Measurements from ENCODE around the gene MYO5A. TPM values are rescaled to one million over a fixed set of nuclear protein-coding genes. Genes with fewer than 3 reads are reported as not detected.
"Not testable (repeated sequence)": the region's sequence is repeated elsewhere in the genome, so short reads cannot be mapped to it uniquely, and the experiment has no call there.

Gene MYO5A
- total RNA-seq, 1 donor from 2014 or later: 19.8 TPM

- H3K27me3 Mint-ChIP-seq: no peaks in the 10 kb centered on the region
- H3K36me3 Mint-ChIP-seq (ENCODE audit: low read depth): peaks cover 31% of the 10 kb centered on the region
- intact Hi-C loops (cut with micrococcal nuclease): loop anchor here (1.0 to 10.0 kb wide), 8 partner anchors 29 to 1791 kb away; partner anchors contain the start of genes ATOSA and SPPL2A
- H3K4me1 Mint-ChIP-seq: peaks cover 54% of the 10 kb centered on the region
- H3K27ac Mint-ChIP-seq: peak overlapping the region; percentile 86
- peak; percentile 85 for DNase-seq
- no peaks in the 10 kb centered on the region for H3K9me3 Mint-ChIP-seq
- peak overlapping the region; percentile 36 for H3K4me3 Mint-ChIP-seq
These were observed 29.5 kb upstream of the MYO5A start for GRCh38 chr15:52558196-52558595.

DNA sequence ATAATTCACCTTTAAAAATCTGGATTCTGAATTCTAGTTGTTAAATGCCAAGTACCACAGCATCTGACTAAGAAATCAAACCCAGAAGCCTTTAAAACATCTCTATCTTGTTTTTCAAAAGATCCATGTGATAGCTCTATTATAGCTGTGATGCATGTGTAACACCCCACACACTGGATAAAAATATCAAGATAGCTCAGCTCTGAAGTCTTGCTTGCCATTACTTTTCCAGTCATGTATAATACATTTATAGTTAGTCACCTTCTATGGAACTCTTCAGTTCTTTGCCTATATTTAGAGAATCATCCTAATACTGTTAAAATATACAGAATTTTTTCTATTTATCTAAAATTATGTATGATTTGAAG is 28.6 kb upstream of the MYO5A start:
- Mint-ChIP-seq H3K4me1 (peaks cover 48% of the 10 kb centered on the region), H3K9me3 (no peaks in the 10 kb centered on the region), H3K27ac (no peak overlapping the region), H3K27me3 (no peaks in the 10 kb centered on the region), H3K36me3 (ENCODE audit: low read depth) (peaks cover 29% of the 10 kb centered on the region), H3K4me3 (no peak overlapping the region)
- intact Hi-C loops (cut with micrococcal nuclease): loop anchor here (5.0 to 10.0 kb wide), 3 partner anchors 175 to 1790 kb away; partner anchors contain the start of gene SPPL2A
- no peak for DNase-seq

- Mint-ChIP-seq H3K27me3 (no peaks in the 10 kb centered on the region), H3K27ac (no peak overlapping the region), H3K4me1 (peaks cover 46% of the 10 kb centered on the region), H3K36me3 (ENCODE audit: low read depth) (peaks cover 32% of the 10 kb centered on the region), H3K4me3 (no peak overlapping the region), H3K9me3 (no peaks in the 10 kb centered on the region)
- intact Hi-C loops (cut with micrococcal nuclease): loop anchor here (5.0 to 10.0 kb wide), 3 partner anchors 174 to 1789 kb away; partner anchors contain the start of gene SPPL2A
- DNase-seq: peak; percentile 29
These were observed 28.0 kb upstream of the MYO5A start for GRCh38 chr15:52556524-52557273.

- Mint-ChIP-seq H3K27ac (no peak overlapping the region), H3K4me1 (peaks cover 16% of the 10 kb centered on the region), H3K9me3 (no peaks in the 10 kb centered on the region), H3K27me3 (no peaks in the 10 kb centered on the region), H3K4me3 (no peak overlapping the region), H3K36me3 (ENCODE audit: low read depth) (peaks cover 50% of the 10 kb centered on the region)
- intact Hi-C loops (cut with micrococcal nuclease): loop anchor here (10.0 kb wide), 1 partner anchor 182 kb away; no protein-coding TSS in a partner anchor
- no peak for DNase-seq
These were observed 23.6 kb upstream of the MYO5A start for GRCh38 chr15:52552303-52552702.

GRCh38 chr15:52551762-52552161 is 23.1 kb upstream of the MYO5A start:
- H3K4me3 Mint-ChIP-seq: no peak overlapping the region
- no peaks in the 10 kb centered on the region for H3K27me3 Mint-ChIP-seq
- H3K4me1 Mint-ChIP-seq: peaks cover 13% of the 10 kb centered on the region
- intact Hi-C loops (cut with micrococcal nuclease): loop anchor here (10.0 kb wide), 1 partner anchor 183 kb away; no protein-coding TSS in a partner anchor
- no peaks in the 10 kb centered on the region for H3K9me3 Mint-ChIP-seq
- DNase-seq: no peak
- H3K27ac Mint-ChIP-seq: no peak overlapping the region
- H3K36me3 Mint-ChIP-seq (ENCODE audit: low read depth): peaks cover 53% of the 10 kb centered on the region

- intact Hi-C loops (cut with micrococcal nuclease): loop anchor here (10.0 kb wide), 1 partner anchor 184 kb away; no protein-coding TSS in a partner anchor
- Mint-ChIP-seq H3K36me3 (ENCODE audit: low read depth) (peaks cover 54% of the 10 kb centered on the region), H3K4me1 (peaks cover 11% of the 10 kb centered on the region)
- DNase-seq, H3K4me3 Mint-ChIP-seq, H3K9me3 Mint-ChIP-seq, H3K27me3 Mint-ChIP-seq, H3K27ac Mint-ChIP-seq: not testable (repeated sequence)
These were observed 22.5 kb upstream of the MYO5A start for GRCh38 chr15:52551186-52551585.

DNA sequence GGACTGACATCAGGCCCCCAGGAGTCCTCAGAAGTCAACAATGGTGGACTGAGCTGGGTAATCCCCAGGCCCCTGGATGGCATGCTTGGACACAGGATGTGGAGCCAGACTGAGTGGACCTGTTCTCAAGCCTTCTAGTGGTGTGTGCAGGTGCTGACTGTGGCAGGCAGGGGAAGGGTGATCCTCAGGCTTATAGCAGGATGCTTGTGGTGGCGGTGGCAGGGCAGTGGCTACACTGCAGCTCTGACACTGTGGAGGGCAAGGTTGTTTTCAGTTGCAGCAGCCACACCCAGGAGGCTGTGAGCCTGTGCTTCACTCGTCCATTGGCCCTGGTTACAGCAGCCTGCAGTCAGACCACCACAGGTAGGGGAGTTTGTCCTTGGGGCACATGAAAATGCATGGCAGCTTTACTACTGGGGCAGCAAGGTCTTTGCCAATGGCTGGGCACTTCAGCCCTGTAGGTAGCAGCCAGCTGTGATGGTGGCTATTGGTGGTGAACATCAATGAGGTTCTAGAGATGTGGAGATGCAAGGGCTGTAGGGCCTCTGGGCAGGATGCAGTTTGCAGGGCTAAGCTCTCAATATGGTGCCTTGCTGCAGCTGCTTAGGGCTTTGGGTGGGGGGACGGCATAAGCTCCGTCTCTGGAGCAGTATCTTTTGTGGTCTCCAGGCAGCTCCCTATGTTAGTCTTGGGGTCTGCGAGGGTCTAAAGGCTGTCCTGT is 17.5 kb upstream of the MYO5A start:
- peaks cover 3% of the 10 kb centered on the region for H3K9me3 Mint-ChIP-seq
- H3K4me3 Mint-ChIP-seq: no peak overlapping the region
- no peak for DNase-seq
- no peak overlapping the region for H3K27ac Mint-ChIP-seq
- H3K27me3 Mint-ChIP-seq: peaks cover 3% of the 10 kb centered on the region
- H3K36me3 Mint-ChIP-seq (ENCODE audit: low read depth): peaks cover 45% of the 10 kb centered on the region
- intact Hi-C loops (cut with micrococcal nuclease): no loop called here
- H3K4me1 Mint-ChIP-seq: peaks cover 4% of the 10 kb centered on the region

GRCh38 chr15:52540374-52541012 is 11.8 kb upstream of the MYO5A start:
- intact Hi-C loops (cut with micrococcal nuclease): no loop called here
- Mint-ChIP-seq H3K27me3 (peaks cover 3% of the 10 kb centered on the region), H3K36me3 (ENCODE audit: low read depth) (peaks cover 6% of the 10 kb centered on the region), H3K27ac (no peak overlapping the region), H3K4me3 (no peak overlapping the region), H3K4me1 (peaks cover under 1% of the 10 kb centered on the region), H3K9me3 (peaks cover 12% of the 10 kb centered on the region)
- DNase-seq: peak; percentile 33

- peak; percentile 28 for DNase-seq
- intact Hi-C loops (cut with micrococcal nuclease): no loop called here
- no peak overlapping the region for H3K27ac Mint-ChIP-seq
- H3K4me3 Mint-ChIP-seq: no peak overlapping the region
- H3K9me3 Mint-ChIP-seq: peaks cover 8% of the 10 kb centered on the region
- H3K27me3 Mint-ChIP-seq: peaks cover 9% of the 10 kb centered on the region
- H3K4me1 Mint-ChIP-seq: peaks cover 9% of the 10 kb centered on the region
- H3K36me3 Mint-ChIP-seq (ENCODE audit: low read depth): no peaks in the 10 kb centered on the region
These were observed 8.8 kb upstream of the MYO5A start for GRCh38 chr15:52537459-52537858.

DNA sequence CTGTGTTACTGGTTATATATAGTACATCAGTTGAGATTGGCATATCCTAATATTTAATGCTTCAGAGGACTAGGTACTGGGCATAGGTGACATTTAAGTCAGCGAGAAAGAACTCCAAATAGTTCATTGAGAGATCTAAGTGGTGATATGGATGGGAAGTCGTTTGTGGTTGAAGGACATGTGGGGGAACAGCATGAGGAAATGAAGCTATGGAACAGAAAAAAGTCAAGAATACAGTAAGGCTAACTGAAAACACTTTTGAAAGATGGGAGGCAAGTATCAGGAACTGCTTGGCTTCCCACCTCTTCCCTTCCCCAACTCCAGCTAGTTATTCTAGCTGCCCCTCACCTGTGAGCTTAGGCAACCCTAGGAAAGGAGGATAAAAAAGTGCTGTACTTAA is 3.7 kb upstream of the MYO5A start:
- peaks cover 28% of the 10 kb centered on the region for H3K4me1 Mint-ChIP-seq
- no peaks in the 10 kb centered on the region for H3K36me3 Mint-ChIP-seq (ENCODE audit: low read depth)
- no peak overlapping the region for H3K4me3 Mint-ChIP-seq
- intact Hi-C loops (cut with micrococcal nuclease): no loop called here
- H3K27me3 Mint-ChIP-seq: peaks cover 14% of the 10 kb centered on the region
- H3K9me3 Mint-ChIP-seq: no peaks in the 10 kb centered on the region
- H3K27ac Mint-ChIP-seq: no peak overlapping the region
- DNase-seq: peak; percentile 47

- H3K36me3 Mint-ChIP-seq (ENCODE audit: low read depth): no peaks in the 10 kb centered on the region
- peaks cover 14% of the 10 kb centered on the region for H3K27me3 Mint-ChIP-seq
These were observed 1.3 kb upstream of the MYO5A start for GRCh38 chr15:52529940-52530339.

GRCh38 chr15:52529341-52529924 is 753 bp upstream of the MYO5A start:
- peaks cover 30% of the 10 kb centered on the region for H3K4me1 Mint-ChIP-seq
- peak; percentile 75 for DNase-seq
- peaks cover 14% of the 10 kb centered on the region for H3K27me3 Mint-ChIP-seq
- no peaks in the 10 kb centered on the region for H3K36me3 Mint-ChIP-seq (ENCODE audit: low read depth)
- peak overlapping the region; percentile 75 for H3K27ac Mint-ChIP-seq
- H3K9me3 Mint-ChIP-seq: no peaks in the 10 kb centered on the region
- peak overlapping the region; percentile 76 for H3K4me3 Mint-ChIP-seq
- intact Hi-C loops (cut with micrococcal nuclease): loop anchor here (1.0 to 10.0 kb wide), 6 partner anchors 29 to 267 kb away; partner anchors contain the start of gene ATOSA

More at GRCh38 chr15:52529940-52530339, 1.3 kb upstream of the MYO5A start:
- intact Hi-C loops (cut with micrococcal nuclease): loop anchor here (1.0 to 10.0 kb wide), 6 partner anchors 28 to 267 kb away; partner anchors contain the start of gene ATOSA
- peak overlapping the region; percentile 76 for H3K4me3 Mint-ChIP-seq
- H3K4me1 Mint-ChIP-seq: peaks cover 33% of the 10 kb centered on the region
- H3K27ac Mint-ChIP-seq: peak overlapping the region; percentile 75
- H3K9me3 Mint-ChIP-seq: no peaks in the 10 kb centered on the region
- DNase-seq: no peak

DNA sequence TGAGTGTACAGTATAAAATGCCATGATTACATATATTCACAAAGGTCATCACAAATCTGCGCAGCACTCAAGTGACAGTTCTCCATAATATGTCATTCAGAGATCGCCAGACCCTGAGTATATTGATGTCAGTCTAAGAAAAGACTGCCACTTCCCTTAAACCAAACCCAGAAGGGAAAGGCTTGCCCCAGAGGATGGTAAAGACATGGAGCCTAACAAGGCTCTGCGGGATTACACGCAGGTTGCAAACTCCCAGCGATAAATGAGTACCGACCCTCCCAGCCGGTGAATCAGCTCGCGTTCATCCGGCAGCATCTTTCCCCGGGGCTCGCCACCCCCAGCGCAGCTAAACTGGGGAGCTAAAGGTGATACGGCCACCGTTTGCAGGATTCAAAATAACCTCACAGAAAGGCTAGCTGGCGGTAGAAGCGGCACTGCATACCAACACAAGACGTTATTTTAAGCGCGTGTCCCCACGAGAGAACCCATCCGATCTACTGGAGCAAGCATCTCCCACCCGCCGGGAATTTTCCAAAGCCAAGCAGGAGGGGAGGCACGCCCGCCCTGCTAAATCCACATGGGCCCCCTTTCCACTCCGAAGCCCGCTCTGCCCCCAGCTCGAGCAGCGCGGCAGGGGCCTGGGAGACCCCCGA is 643 bp downstream of the MYO5A start:
- Mint-ChIP-seq H3K4me1 (peaks cover 37% of the 10 kb centered on the region), H3K4me3 (peak overlapping the region; percentile 96), H3K27me3 (peaks cover 10% of the 10 kb centered on the region), H3K27ac (peak overlapping the region; percentile 86), H3K9me3 (no peaks in the 10 kb centered on the region), H3K36me3 (ENCODE audit: low read depth) (peaks cover 1% of the 10 kb centered on the region)
- peak; percentile 80 for DNase-seq
- intact Hi-C loops (cut with micrococcal nuclease): loop anchor here (2.0 to 10.0 kb wide), 3 partner anchors 151 to 265 kb away; partner anchors contain the start of gene ATOSA

All from activated CD4-positive, alpha-beta T cell treated with anti-CD3 and anti-CD28 coated beads, Interleukin-2, amount 10 ng/mL, durations not matched to agents 24 days and 14 days (primary cell).